IMR-90 (cell line): ENCODE data around the gene CDK14. TPM values are rescaled to one million over a fixed set of nuclear protein-coding genes. Genes with fewer than 3 reads are reported as not detected.

Source experiments
- ATAC-seq: fragments of 200-7000 bp; cut with Tn5 transposase; 2 replicates; pipeline ENCODE4 v1.9.1; 2020; ENCODE audit warnings: low read depth, mild to moderate bottlenecking, moderate library complexity
- BruUV-seq: library from RNA; stranded (reverse); fragments of 400-500 nt; replicated peaks from 2 replicates; lab custom pipeline; 2021; lab: Mats Ljungman, UMichigan
- CTCF ChIA-PET: fragments of 300-600 bp; formaldehyde crosslinking; extraction: SDS; loops from one replicate; lab custom pipeline; 2021; ENCODE audit warnings: antibody characterized with exemption; lab: Yijun Ruan, JAX
- POLR2A ChIA-PET: fragments of 300-600 bp; sonication (Branson Sonifier 250); formaldehyde crosslinking; loops from one replicate; lab custom pipeline; 2022; ENCODE audit warnings: antibody characterized with exemption; ENCODE audit not compliant: unreplicated experiment; lab: Charles Lee
- DNase-seq: peaks from one replicate; pipeline ENCODE4 v3.0.0; 2013
- H2AFZ ChIP-seq: replicated peaks from 2 replicates; pipeline ENCODE3; 2013; ENCODE audit warnings: low read length, mild to moderate bottlenecking; ENCODE audit not compliant: poor library complexity
- H2AK5ac ChIP-seq: 2 replicates; pipeline ENCODE4 v1.6.1; 2013; ENCODE audit warnings: low read depth, low read length, inconsistent platforms
- H2AK9ac ChIP-seq: replicated peaks from 2 replicates; pipeline ENCODE3; 2013; ENCODE audit warnings: mild to moderate bottlenecking, low read depth, low read length, moderate library complexity; ENCODE audit not compliant: poor library complexity
- H2BK120ac ChIP-seq: 2 replicates; pipeline ENCODE4 v1.6.1; 2013; ENCODE audit warnings: low read depth, low read length, inconsistent platforms
- H2BK15ac ChIP-seq: 3 replicates; pipeline ENCODE4 v1.6.1; 2013; ENCODE audit warnings: low read depth, low read length, inconsistent platforms
- H2BK20ac ChIP-seq: 2 replicates; pipeline ENCODE4 v1.6.1; 2013; ENCODE audit warnings: low read depth, mild to moderate bottlenecking, inconsistent platforms, low read length, moderate library complexity
- H2BK5ac ChIP-seq: 2 replicates; pipeline ENCODE4 v1.6.1; 2013; ENCODE audit warnings: mild to moderate bottlenecking, low read depth, low read length, inconsistent platforms; ENCODE audit not compliant: poor library complexity, severe bottlenecking
- H3K14ac ChIP-seq: replicated peaks from 2 replicates; pipeline ENCODE4 v1.6.1; 2013; ENCODE audit warnings: low read depth, low read length, inconsistent platforms
- H3K18ac ChIP-seq: 2 replicates; pipeline ENCODE4 v1.6.1; 2013; ENCODE audit warnings: low read depth, low read length, control low read depth
- H3K23ac ChIP-seq: 2 replicates; pipeline ENCODE4 v1.6.1; 2013; ENCODE audit warnings: low read depth, low read length, inconsistent platforms
- H3K27ac ChIP-seq: 2 replicates; pipeline ENCODE4 v1.5.1; 2013; ENCODE audit warnings: mild to moderate bottlenecking, control low read depth, low read length; ENCODE audit not compliant: insufficient read depth
- H3K27me3 ChIP-seq: 2 replicates; pipeline ENCODE4 v1.6.1; 2013; ENCODE audit warnings: low read length; ENCODE audit not compliant: control insufficient read depth, insufficient read depth
- H3K36me3 ChIP-seq: 2 replicates; pipeline ENCODE4 v1.6.1; 2013; ENCODE audit warnings: low read length, mixed read lengths; ENCODE audit not compliant: control insufficient read depth, insufficient read depth
- H3K4ac ChIP-seq: 2 replicates; pipeline ENCODE4 v1.6.1; 2013; ENCODE audit warnings: low read depth, low read length, inconsistent platforms
- H3K4me1 ChIP-seq: 2 replicates; pipeline ENCODE4 v1.6.1; 2013; ENCODE audit warnings: low read length, mixed read lengths; ENCODE audit not compliant: control insufficient read depth, insufficient read depth
- H3K4me2 ChIP-seq: 2 replicates; pipeline ENCODE4 v1.6.1; 2013; ENCODE audit warnings: low read depth, mild to moderate bottlenecking, control low read depth, low read length, moderate library complexity
- H3K4me3 ChIP-seq: 2 replicates; pipeline ENCODE4 v1.5.1; 2013; ENCODE audit warnings: low read depth, mild to moderate bottlenecking, control low read depth, low read length, moderate library complexity; ENCODE audit not compliant: insufficient read depth
- H3K56ac ChIP-seq: 2 replicates; pipeline ENCODE4 v1.6.1; 2013; ENCODE audit warnings: low read length, inconsistent platforms; ENCODE audit not compliant: insufficient read depth; ENCODE audit errors: extremely low read depth
- H3K79me1 ChIP-seq, 2 experiments: 2 replicates each; pipeline ENCODE4 v1.6.1; 2013; ENCODE audit warnings: low read length in 2 of 2, inconsistent platforms in 1 of 2, low read depth in 1 of 2
- H3K9ac ChIP-seq: 2 replicates; pipeline ENCODE4 v1.6.1; 2013; ENCODE audit warnings: low read depth, low read length, control low read depth
- H3K9me1 ChIP-seq: 2 replicates; pipeline ENCODE4 v1.6.1; 2013; ENCODE audit warnings: low read length, inconsistent platforms; ENCODE audit not compliant: insufficient read depth
- H3K9me3 ChIP-seq: 2 replicates; pipeline ENCODE4 v1.6.1; 2013; ENCODE audit warnings: low read length; ENCODE audit not compliant: control insufficient read depth, insufficient read depth
- H4K20me1 ChIP-seq: 2 replicates; pipeline ENCODE4 v1.6.1; 2013; ENCODE audit warnings: low read length, inconsistent platforms; ENCODE audit not compliant: insufficient read depth
- H4K5ac ChIP-seq: 2 replicates; pipeline ENCODE4 v1.6.1; 2013; ENCODE audit warnings: mild to moderate bottlenecking, low read depth, low read length, control low read depth
- H4K8ac ChIP-seq, 2 experiments: 2 replicates each; pipeline ENCODE4 v1.6.1; 2013; ENCODE audit warnings: low read depth in 2 of 2, low read length in 2 of 2, control low read depth in 1 of 2, inconsistent platforms in 1 of 2
- H4K91ac ChIP-seq: 2 replicates; pipeline ENCODE4 v1.6.1; 2013; ENCODE audit warnings: low read depth, low read length, inconsistent platforms; ENCODE audit not compliant: insufficient read depth
- CEBPB ChIP-seq: IDR thresholded peaks from 2 replicates; pipeline ENCODE4 v1.6.1; 2012; ENCODE audit warnings: low read depth, low read length, improper control_type of control experiment
- WGBS, 2 experiments: methylation state at CpG; one replicate each; pipeline versions ENCODE4 v1.1.5 to v1.1.7; 2013; ENCODE audit warnings: missing lambda C conversion rate in 2 of 2; ENCODE audit not compliant: insufficient read length in 1 of 2; ENCODE audit errors: extremely low coverage in 2 of 2; 5-methylcytosine and 5-hydroxymethylcytosine counted together
- dilution Hi-C: fragments of 300-500 bp; cut with HindIII; formaldehyde crosslinking; loops from one replicate; pipeline ENCODE4 v1.14.3; 2018; ENCODE audit warnings: low sequenced_read_pairs; ENCODE audit not compliant: unreplicated experiment
- in situ Hi-C: fragments of 300-500 bp; cut with MboI; formaldehyde crosslinking; loops from 3 replicates; pipeline ENCODE4 v1.14.3; 2019; ENCODE audit warnings: low sequenced_read_pairs, inconsistent platforms, mixed read lengths
- intact Hi-C: fragments of 100-400 bp; cut with micrococcal nuclease; formaldehyde crosslinking; loops from 2 replicates; pipeline ENCODE4 v1.10.0; 2022
- polyA plus RNA-seq, 3 experiments: library from polyadenylated mRNA; depleted of rRNA; stranded (reverse); fragments of >200 nt; gene quantifications; 2 replicates each; pipeline ENCODE4 v1.2.3, GENCODE V29; 2012; ENCODE audit warnings: low replicate concordance in 1 of 3
- total RNA-seq: library from RNA; depleted of rRNA; stranded (reverse); fragments of >200 nt; gene quantifications from 2 replicates; pipeline ENCODE4 v1.2.3, GENCODE V29; 2012
- TF ChIP-seq, protein P1 (sequence below): conservative IDR thresholded peaks from 2 replicates; pipeline ENCODE4 v1.5.1; 2012; ENCODE audit warnings: mild to moderate bottlenecking, low read depth, low read length, improper control_type of control experiment

Gene CDK14
- total and polyA plus RNA-seq, 2 of the 4 experiments (the other 2 are of a cell fraction) = 10.1 to 29.6 TPM

DNA sequence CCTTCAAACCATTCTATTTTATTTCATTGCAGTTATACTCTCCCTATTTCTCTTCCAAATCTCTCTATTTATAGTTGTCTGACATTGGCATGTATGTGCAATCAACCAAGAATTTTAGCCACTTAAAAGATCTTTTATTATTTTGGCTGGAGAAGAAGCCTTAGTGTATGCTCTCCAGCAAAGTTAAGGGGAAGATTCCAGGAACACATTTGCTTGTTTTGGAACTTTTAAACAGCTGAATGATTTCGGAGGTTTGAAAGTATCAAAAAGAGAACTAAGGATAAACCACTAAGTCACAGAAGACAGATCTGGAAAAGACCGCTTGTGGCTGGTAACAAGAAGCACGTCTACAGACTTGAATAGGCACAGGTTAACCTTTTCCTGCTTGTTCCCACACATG lies 485.9 kb downstream of the CDK14 start:
- H3K9ac ChIP-seq = no peak overlapping the region

More for the DNA sequence above, 485.9 kb downstream of the CDK14 start:
- H3K23ac ChIP-seq = peak overlapping the region; percentile 54; the same call in 1 of the 2 replicates
- H3K79me1 ChIP-seq = no peaks in the 10 kb centered on the region; a peak in 1 of 4 replicates
- no peak overlapping the region for H4K91ac ChIP-seq
- peak overlapping the region; percentile 72 for H2BK5ac ChIP-seq
- no peak overlapping the region for H2AK9ac ChIP-seq
- peak overlapping the region; percentile 25; the same call in 1 of the 2 replicates for H3K4ac ChIP-seq
- peak; percentile 73 for DNase-seq
- 0 out of 2 replicates have a peak, but pooled peaks have one; percentile 12 for TF ChIP-seq CEBPB
- TF ChIP-seq, protein P1, sequence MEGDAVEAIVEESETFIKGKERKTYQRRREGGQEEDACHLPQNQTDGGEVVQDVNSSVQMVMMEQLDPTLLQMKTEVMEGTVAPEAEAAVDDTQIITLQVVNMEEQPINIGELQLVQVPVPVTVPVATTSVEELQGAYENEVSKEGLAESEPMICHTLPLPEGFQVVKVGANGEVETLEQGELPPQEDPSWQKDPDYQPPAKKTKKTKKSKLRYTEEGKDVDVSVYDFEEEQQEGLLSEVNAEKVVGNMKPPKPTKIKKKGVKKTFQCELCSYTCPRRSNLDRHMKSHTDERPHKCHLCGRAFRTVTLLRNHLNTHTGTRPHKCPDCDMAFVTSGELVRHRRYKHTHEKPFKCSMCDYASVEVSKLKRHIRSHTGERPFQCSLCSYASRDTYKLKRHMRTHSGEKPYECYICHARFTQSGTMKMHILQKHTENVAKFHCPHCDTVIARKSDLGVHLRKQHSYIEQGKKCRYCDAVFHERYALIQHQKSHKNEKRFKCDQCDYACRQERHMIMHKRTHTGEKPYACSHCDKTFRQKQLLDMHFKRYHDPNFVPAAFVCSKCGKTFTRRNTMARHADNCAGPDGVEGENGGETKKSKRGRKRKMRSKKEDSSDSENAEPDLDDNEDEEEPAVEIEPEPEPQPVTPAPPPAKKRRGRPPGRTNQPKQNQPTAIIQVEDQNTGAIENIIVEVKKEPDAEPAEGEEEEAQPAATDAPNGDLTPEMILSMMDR = no peak
- peak overlapping the region; percentile 39; the same call in 1 of the 2 replicates for H3K27ac ChIP-seq
- no peaks in the 10 kb centered on the region for H4K20me1 ChIP-seq
- dilution Hi-C loops (no loop called here), in situ Hi-C loops (loop anchor here (10.0 to 25.0 kb wide), 3 partner anchors 530 to 793 kb away; no protein-coding TSS in a partner anchor), intact Hi-C loops (loop anchor here (2.0 to 10.0 kb wide), 8 partner anchors 303 to 863 kb away; partner anchors contain the start of genes AKAP9 and MTERF1)
- no peak overlapping the region for H3K4me3 ChIP-seq
- peak overlapping the region; percentile 89 for H3K4me2 ChIP-seq
- H3K14ac ChIP-seq = no peak overlapping the region; the same call in 1 of the 2 replicates
- H3K9me1 ChIP-seq = peaks cover 9% of the 10 kb centered on the region; the same call in 1 of the 2 replicates
- peak overlapping the region; percentile 60; the same call in 1 of the 2 replicates for H3K18ac ChIP-seq
- no peaks in the 10 kb centered on the region for H3K27me3 ChIP-seq
- 0 out of 2 replicates have a peak, but pooled peaks cover 1% of the 10 kb centered on the region for H3K36me3 ChIP-seq
- H2BK120ac ChIP-seq = peak overlapping the region; percentile 55; the same call in 1 of the 2 replicates
- ATAC-seq = peak; percentile 68
- POLR2A ChIA-PET = no interaction called here
- H3K56ac ChIP-seq = no peak overlapping the region
- no TSS peak for BruUV-seq
- H3K4me1 ChIP-seq = 0 out of 2 replicates have a peak, but pooled peaks cover 2% of the 10 kb centered on the region
- no peak overlapping the region for H2AK5ac ChIP-seq
- peak overlapping the region in 1 of 2 experiments; percentile 77; a peak in 1 of 4 replicates for H4K8ac ChIP-seq
- no peak overlapping the region for H2AFZ ChIP-seq
- H4K5ac ChIP-seq = no peak overlapping the region
- no peak overlapping the region for H2BK15ac ChIP-seq
- CTCF ChIA-PET = interaction anchor here (0.7 to 1.4 kb wide), 4 partner anchors 15 to 361 kb away, joined by 3 to 6 read pairs (median 4); no protein-coding TSS in a partner anchor
- no CpG with 5 or more reads among the region's 3 CpGs for WGBS, 2 experiments
- no peaks in the 10 kb centered on the region for H3K9me3 ChIP-seq
- peak overlapping the region; percentile 65; the same call in 1 of the 2 replicates for H2BK20ac ChIP-seq
